ENCODE measurements around the gene FADD.

The FADD gene

GRCh38 chr11:70183483-70184176 lies 19.5 kb upstream of the FADD start:
- H3K4me1 ChIP-seq (ENCODE audit: insufficient read depth, low read length): no peaks in the 10 kb centered on the region
- H3K4me3 ChIP-seq (ENCODE audit: low read depth in 1 of 2, low read length in 2 of 2): no peak overlapping the region
- no peak overlapping the region for H3K9ac ChIP-seq (ENCODE audit: low read length)
- no peaks in the 10 kb centered on the region for H3K9me3 ChIP-seq (ENCODE audit: low read length)
- H3K27me3 ChIP-seq (ENCODE audit: control insufficient read depth in 1 of 2, insufficient read depth in 2 of 2, low read length in 2 of 2): no peaks in the 10 kb centered on the region
- no peaks in the 10 kb centered on the region for H3K36me3 ChIP-seq (ENCODE audit: insufficient read depth, low read length)
- no peak overlapping the region for H3K27ac ChIP-seq (ENCODE audit: low read depth, low read length)

- no peaks in the 10 kb centered on the region for H3K4me1 ChIP-seq (ENCODE audit: insufficient read depth, low read length)
- no peak overlapping the region for H3K9ac ChIP-seq (ENCODE audit: low read length)
- H3K27me3 ChIP-seq (ENCODE audit: control insufficient read depth in 1 of 2, insufficient read depth in 2 of 2, low read length in 2 of 2): no peaks in the 10 kb centered on the region
- H3K9me3 ChIP-seq (ENCODE audit: low read length): no peaks in the 10 kb centered on the region
- H3K27ac ChIP-seq (ENCODE audit: low read depth, low read length): no peak overlapping the region
- H3K36me3 ChIP-seq (ENCODE audit: insufficient read depth, low read length): no peaks in the 10 kb centered on the region
- no peak overlapping the region for H3K4me3 ChIP-seq (ENCODE audit: low read depth in 1 of 2, low read length in 2 of 2)
Observed at GRCh38 chr11:70184396-70184795, 18.7 kb upstream of the FADD start.

GRCh38 chr11:70185348-70186055 lies 17.6 kb upstream of the FADD start:
- no peaks in the 10 kb centered on the region for H3K9me3 ChIP-seq (ENCODE audit: low read length)
- H3K27me3 ChIP-seq (ENCODE audit: control insufficient read depth in 1 of 2, insufficient read depth in 2 of 2, low read length in 2 of 2): no peaks in the 10 kb centered on the region
- H3K36me3 ChIP-seq (ENCODE audit: insufficient read depth, low read length): no peaks in the 10 kb centered on the region

GRCh38 chr11:70186420-70186819 lies 16.7 kb upstream of the FADD start:
- Histone ChIP-seq H3K4me1 (ENCODE audit: insufficient read depth, low read length) (no peaks in the 10 kb centered on the region), H3K4me3 (ENCODE audit: low read depth in 1 of 2, low read length in 2 of 2) (no peak overlapping the region), H3K9me3 (ENCODE audit: low read length) (no peaks in the 10 kb centered on the region), H3K27me3 (ENCODE audit: control insufficient read depth in 1 of 2, insufficient read depth in 2 of 2, low read length in 2 of 2) (no peaks in the 10 kb centered on the region), H3K9ac (ENCODE audit: low read length) (no peak overlapping the region), H3K27ac (ENCODE audit: low read depth, low read length) (no peak overlapping the region), H3K36me3 (ENCODE audit: insufficient read depth, low read length) (no peaks in the 10 kb centered on the region)

More at GRCh38 chr11:70185348-70186055, 17.6 kb upstream of the FADD start:
- no peak overlapping the region for H3K9ac ChIP-seq (ENCODE audit: low read length)
- no peak overlapping the region for H3K4me3 ChIP-seq (ENCODE audit: low read depth in 1 of 2, low read length in 2 of 2)
- H3K4me1 ChIP-seq (ENCODE audit: insufficient read depth, low read length): no peaks in the 10 kb centered on the region
- H3K27ac ChIP-seq (ENCODE audit: low read depth, low read length): no peak overlapping the region

- H3K4me3 ChIP-seq (ENCODE audit: low read depth in 1 of 2, low read length in 2 of 2): no peak overlapping the region
- peaks cover 0 to 4% of the 10 kb centered on the region in 2 donors for H3K27me3 ChIP-seq (ENCODE audit: control insufficient read depth in 1 of 2, insufficient read depth in 2 of 2, low read length in 2 of 2)
- H3K4me1 ChIP-seq (ENCODE audit: insufficient read depth, low read length): no peaks in the 10 kb centered on the region
- H3K36me3 ChIP-seq (ENCODE audit: insufficient read depth, low read length): no peaks in the 10 kb centered on the region
- H3K9me3 ChIP-seq (ENCODE audit: low read length): no peaks in the 10 kb centered on the region
- no peak overlapping the region for H3K9ac ChIP-seq (ENCODE audit: low read length)
- no peak overlapping the region for H3K27ac ChIP-seq (ENCODE audit: low read depth, low read length)
Observed at GRCh38 chr11:70186936-70187335, 16.2 kb upstream of the FADD start.

GRCh38 chr11:70187771-70188170 lies 15.3 kb upstream of the FADD start:
- Histone ChIP-seq H3K27ac (ENCODE audit: low read depth, low read length) (no peak overlapping the region), H3K9me3 (ENCODE audit: low read length) (no peaks in the 10 kb centered on the region), H3K4me3 (ENCODE audit: low read depth in 1 of 2, low read length in 2 of 2) (no peak overlapping the region), H3K4me1 (ENCODE audit: insufficient read depth, low read length) (no peaks in the 10 kb centered on the region), H3K36me3 (ENCODE audit: insufficient read depth, low read length) (no peaks in the 10 kb centered on the region), H3K27me3 (ENCODE audit: control insufficient read depth in 1 of 2, insufficient read depth in 2 of 2, low read length in 2 of 2) (peaks cover 0 to 5% of the 10 kb centered on the region in 2 donors), H3K9ac (ENCODE audit: low read length) (no peak overlapping the region)

- Histone ChIP-seq H3K27me3 (ENCODE audit: control insufficient read depth in 1 of 2, insufficient read depth in 2 of 2, low read length in 2 of 2) (peaks cover 0 to 5% of the 10 kb centered on the region in 2 donors), H3K4me3 (ENCODE audit: low read depth in 1 of 2, low read length in 2 of 2) (no peak overlapping the region), H3K27ac (ENCODE audit: low read depth, low read length) (no peak overlapping the region), H3K9ac (ENCODE audit: low read length) (no peak overlapping the region), H3K9me3 (ENCODE audit: low read length) (no peaks in the 10 kb centered on the region), H3K36me3 (ENCODE audit: insufficient read depth, low read length) (no peaks in the 10 kb centered on the region), H3K4me1 (ENCODE audit: insufficient read depth, low read length) (no peaks in the 10 kb centered on the region)
Observed at GRCh38 chr11:70189622-70190021, 13.5 kb upstream of the FADD start.

- Histone ChIP-seq H3K9me3 (ENCODE audit: low read length) (no peaks in the 10 kb centered on the region), H3K36me3 (ENCODE audit: insufficient read depth, low read length) (no peaks in the 10 kb centered on the region), H3K27ac (ENCODE audit: low read depth, low read length) (no peak overlapping the region), H3K27me3 (ENCODE audit: control insufficient read depth in 1 of 2, insufficient read depth in 2 of 2, low read length in 2 of 2) (peaks cover 0 to 5% of the 10 kb centered on the region in 2 donors), H3K4me1 (ENCODE audit: insufficient read depth, low read length) (no peaks in the 10 kb centered on the region), H3K9ac (ENCODE audit: low read length) (no peak overlapping the region), H3K4me3 (ENCODE audit: low read depth in 1 of 2, low read length in 2 of 2) (no peak overlapping the region)
Observed at GRCh38 chr11:70191495-70192140, 11.5 kb upstream of the FADD start.

- H3K4me1 ChIP-seq (ENCODE audit: insufficient read depth, low read length): no peaks in the 10 kb centered on the region
- H3K27ac ChIP-seq (ENCODE audit: low read depth, low read length): no peak overlapping the region
- H3K9ac ChIP-seq (ENCODE audit: low read length): no peak overlapping the region
- no peak overlapping the region for H3K4me3 ChIP-seq (ENCODE audit: low read depth in 1 of 2, low read length in 2 of 2)
- H3K9me3 ChIP-seq (ENCODE audit: low read length): no peaks in the 10 kb centered on the region
- peaks cover 0 to 5% of the 10 kb centered on the region in 2 donors for H3K27me3 ChIP-seq (ENCODE audit: control insufficient read depth in 1 of 2, insufficient read depth in 2 of 2, low read length in 2 of 2)
- no peaks in the 10 kb centered on the region for H3K36me3 ChIP-seq (ENCODE audit: insufficient read depth, low read length)
Observed at GRCh38 chr11:70192666-70193410, 10.3 kb upstream of the FADD start.

GRCh38 chr11:70193411-70194292 lies 9.4 kb upstream of the FADD start:
- Histone ChIP-seq H3K9me3 (ENCODE audit: low read length) (no peaks in the 10 kb centered on the region), H3K4me3 (ENCODE audit: low read depth in 1 of 2, low read length in 2 of 2) (no peak overlapping the region), H3K27ac (ENCODE audit: low read depth, low read length) (no peak overlapping the region), H3K27me3 (ENCODE audit: control insufficient read depth in 1 of 2, insufficient read depth in 2 of 2, low read length in 2 of 2) (peaks cover 0 to 5% of the 10 kb centered on the region in 2 donors), H3K36me3 (ENCODE audit: insufficient read depth, low read length) (no peaks in the 10 kb centered on the region), H3K4me1 (ENCODE audit: insufficient read depth, low read length) (no peaks in the 10 kb centered on the region), H3K9ac (ENCODE audit: low read length) (no peak overlapping the region)
